Measurements from ENCODE around the gene LMNTD2. TPM values are rescaled to one million over a fixed set of nuclear protein-coding genes. Genes with fewer than 3 reads are reported as not detected.

Gene LMNTD2
- total RNA-seq, 2 donors from 2014 or later = 6.0 to 12.9 TPM

GRCh38 chr11:545171-545570 lies 15.4 kb downstream of the LMNTD2 start:
- TF ChIP-seq POLR2A (IDR thresholded peaks at IDR 0.05) (no peak), CTCF (IDR thresholded peaks at IDR 0.05) (no peak)
- Histone ChIP-seq H3K27ac (no peak overlapping the region), H3K27me3 (no peaks in the 10 kb centered on the region), H3K4me3 (no peak overlapping the region), H3K36me3 (replicated peaks in 1 of 2; ENCODE audit: insufficient read depth in 1 of 2, low read depth in 2 of 2) (no peaks in the 10 kb centered on the region), H3K4me1 (no peaks in the 10 kb centered on the region), H3K9me3 (no peaks in the 10 kb centered on the region)
- ATAC-seq = no peak
- DNase-seq = no peak
- intact Hi-C loops (cut with DNase I) = no loop called here
- WGBS, 2 donors = 81 to 97% methylated on average over 5 to 7 of the region's 11 CpGs

- no peak for DNase-seq
- no peak overlapping the region for H3K4me3 ChIP-seq
- no peak for ATAC-seq
- no peaks in the 10 kb centered on the region for H3K36me3 ChIP-seq (replicated peaks in 1 of 2; ENCODE audit: insufficient read depth in 1 of 2, low read depth in 2 of 2)
- intact Hi-C loops (cut with DNase I) = no loop called here
- no peak overlapping the region for H3K27ac ChIP-seq
- 73 to 86% methylated on average over 1 to 4 of the region's 5 CpGs for WGBS, 2 donors
- H3K9me3 ChIP-seq = no peaks in the 10 kb centered on the region
- TF ChIP-seq CTCF (IDR thresholded peaks at IDR 0.05) (no peak), POLR2A (IDR thresholded peaks at IDR 0.05) (no peak)
- H3K4me1 ChIP-seq = no peaks in the 10 kb centered on the region
- H3K27me3 ChIP-seq = no peaks in the 10 kb centered on the region
Measured at GRCh38 chr11:544817-545166, 15.7 kb downstream of the LMNTD2 start.

GRCh38 chr11:541433-541885 lies 19.1 kb downstream of the LMNTD2 start:
- Histone ChIP-seq H3K27ac (no peak overlapping the region), H3K4me1 (peaks cover 19% of the 10 kb centered on the region), H3K9me3 (no peaks in the 10 kb centered on the region), H3K27me3 (no peaks in the 10 kb centered on the region), H3K36me3 (replicated peaks in 1 of 2; ENCODE audit: insufficient read depth in 1 of 2, low read depth in 2 of 2) (no peaks in the 10 kb centered on the region), H3K4me3 (no peak overlapping the region)
- DNase-seq = no peak
- WGBS, 2 donors = 86 to 89% methylated on average over 7 to 19 of the region's 20 CpGs
- ATAC-seq = no peak
- intact Hi-C loops (cut with DNase I) = no loop called here
- TF ChIP-seq CTCF (IDR thresholded peaks at IDR 0.05) (no peak), POLR2A (IDR thresholded peaks at IDR 0.05) (no peak)

- DNase-seq (peak in 1 of 4 donors; percentile 10), ATAC-seq (no peak)
- Histone ChIP-seq H3K27me3 (no peaks in the 10 kb centered on the region), H3K36me3 (replicated peaks in 1 of 2; ENCODE audit: insufficient read depth in 1 of 2, low read depth in 2 of 2) (no peaks in the 10 kb centered on the region), H3K9me3 (no peaks in the 10 kb centered on the region), H3K4me3 (no peak overlapping the region), H3K4me1 (peaks cover 26% of the 10 kb centered on the region), H3K27ac (no peak overlapping the region)
- 89 to 96% methylated on average over 9 to 20 of the region's 23 CpGs for WGBS, 2 donors
- TF ChIP-seq CTCF (IDR thresholded peaks at IDR 0.05) (no peak), POLR2A (IDR thresholded peaks at IDR 0.05) (no peak)
- intact Hi-C loops (cut with DNase I) = no loop called here
Measured at GRCh38 chr11:540583-541432, 19.7 kb downstream of the LMNTD2 start.
